Skeletal muscle satellite cell (primary cell): ENCODE data around the gene DNM1.
"Not testable (repeated sequence)": the region's sequence is repeated elsewhere in the genome, so short reads cannot be mapped to it uniquely, and the experiment has no call there.

Experiments used
- H3K27me3 ChIP-seq: 2 replicates; pipeline ENCODE4 v1.7.0; 2013; ENCODE audit warnings: low read length; ENCODE audit not compliant: control insufficient read depth, insufficient read depth
- H3K36me3 ChIP-seq: 2 replicates; pipeline ENCODE4 v1.7.0; 2013; ENCODE audit warnings: mild to moderate bottlenecking, control low read depth, low read length; ENCODE audit not compliant: insufficient read depth
- H3K4me1 ChIP-seq: 2 replicates; pipeline ENCODE4 v1.7.0; 2013; ENCODE audit warnings: low read length; ENCODE audit not compliant: control insufficient read depth, insufficient read depth
- H3K4me2 ChIP-seq: 2 replicates; pipeline ENCODE4 v1.7.0; 2013; ENCODE audit warnings: mild to moderate bottlenecking, low read length
- H3K4me3 ChIP-seq: 2 replicates; pipeline ENCODE4 v1.7.0; 2013; ENCODE audit warnings: low read length
- H3K9ac ChIP-seq: 2 replicates; pipeline ENCODE4 v1.7.0; 2013; ENCODE audit warnings: mild to moderate bottlenecking, low read depth, low read length, moderate library complexity
- H3K9me3 ChIP-seq: replicated peaks from 2 replicates; pipeline ENCODE4 v1.7.0; 2013; ENCODE audit warnings: mild to moderate bottlenecking, control low read depth, low read length

Gene DNM1

DNA sequence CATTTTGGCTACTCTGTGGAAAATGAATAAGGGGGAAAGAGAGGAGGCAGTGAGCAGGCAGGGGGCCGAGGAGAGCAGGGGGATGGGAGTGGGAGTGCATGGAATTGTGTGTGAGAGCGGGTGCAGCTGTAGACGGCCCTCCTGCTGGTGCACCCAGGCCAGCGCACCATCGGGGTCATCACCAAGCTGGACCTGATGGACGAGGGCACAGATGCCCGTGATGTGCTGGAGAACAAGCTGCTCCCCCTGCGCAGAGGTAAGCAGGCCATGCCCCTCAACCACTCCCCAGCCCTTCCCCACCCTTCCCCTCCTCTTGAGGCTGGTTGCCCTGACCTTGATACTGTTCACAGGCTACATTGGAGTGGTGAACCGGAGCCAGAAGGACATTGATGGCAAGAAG is 16.7 kb downstream of the DNM1 start:
- Histone ChIP-seq H3K4me1 (peaks cover 27% of the 10 kb centered on the region), H3K4me2 (no peak overlapping the region), H3K27me3 (peaks cover 3% of the 10 kb centered on the region), H3K9ac (no peak overlapping the region), H3K4me3 (no peak overlapping the region), H3K36me3 (no peaks in the 10 kb centered on the region), H3K9me3 (no peaks in the 10 kb centered on the region)

DNA sequence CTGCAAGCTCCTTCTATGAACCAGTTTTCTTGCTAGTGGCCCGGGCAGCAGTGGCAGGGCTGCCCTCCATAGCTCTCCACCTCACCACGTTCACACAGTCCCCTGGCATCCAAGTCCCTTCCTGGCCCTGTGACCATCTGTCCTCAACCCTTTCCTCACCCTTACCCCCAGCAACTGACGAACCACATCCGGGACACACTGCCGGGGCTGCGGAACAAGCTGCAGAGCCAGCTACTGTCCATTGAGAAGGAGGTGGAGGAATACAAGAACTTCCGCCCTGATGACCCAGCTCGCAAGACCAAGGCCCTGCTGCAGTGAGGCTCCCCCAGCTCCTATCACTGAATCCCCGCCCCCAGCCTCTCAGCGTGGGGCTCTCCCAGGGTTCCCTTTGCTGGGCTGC is 18.8 kb downstream of the DNM1 start:
- Histone ChIP-seq H3K4me3 (no peak overlapping the region), H3K9me3 (no peaks in the 10 kb centered on the region), H3K4me1 (peaks cover 12% of the 10 kb centered on the region), H3K36me3 (no peaks in the 10 kb centered on the region), H3K27me3 (peaks cover 18% of the 10 kb centered on the region), H3K9ac (no peak overlapping the region), H3K4me2 (no peak overlapping the region)

DNA sequence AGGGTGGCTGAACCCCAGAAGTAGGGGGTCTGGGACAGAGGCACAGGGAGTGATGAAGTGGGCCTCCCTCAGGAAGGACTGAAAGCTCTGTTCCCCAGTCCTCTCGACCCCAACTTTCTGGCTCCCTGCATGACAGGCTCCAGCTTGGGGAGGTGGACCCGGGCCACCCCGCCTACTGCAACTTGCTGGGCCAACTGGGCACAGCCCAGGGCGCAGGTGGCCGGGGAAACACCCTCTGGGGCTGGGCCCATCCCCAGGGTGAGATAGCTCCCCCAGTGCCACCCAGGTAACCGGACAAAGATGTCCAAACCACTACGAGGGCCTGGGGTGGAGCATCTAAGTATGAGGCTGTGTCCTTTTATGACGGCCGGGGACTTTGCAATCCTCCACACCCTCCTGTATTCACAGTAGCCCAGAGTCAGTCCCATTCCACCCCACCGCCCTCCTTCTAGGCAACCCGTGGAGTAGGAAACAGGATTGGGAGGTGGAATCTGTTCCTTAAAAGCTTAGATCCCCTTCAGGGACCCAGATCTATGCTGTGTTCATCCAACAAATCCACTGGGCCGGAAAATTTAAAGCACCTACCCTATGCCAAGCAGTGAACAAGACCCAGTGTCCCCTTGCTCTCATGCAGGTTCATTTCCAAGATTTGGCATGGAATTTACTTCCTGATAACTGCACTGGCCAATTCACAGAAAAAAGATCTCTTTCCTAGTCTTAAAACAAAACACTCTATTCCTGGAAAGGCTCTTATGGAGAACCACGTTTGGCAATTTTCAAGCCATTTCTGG is 19.9 kb downstream of the DNM1 start:
- H3K9me3 ChIP-seq = no peaks in the 10 kb centered on the region
- H3K27me3 ChIP-seq = peaks cover 18% of the 10 kb centered on the region
- H3K4me2 ChIP-seq = no peak overlapping the region
- no peak overlapping the region for H3K9ac ChIP-seq
- H3K4me1 ChIP-seq = peaks cover 10% of the 10 kb centered on the region
- H3K36me3 ChIP-seq = no peaks in the 10 kb centered on the region
- H3K4me3 ChIP-seq = no peak overlapping the region

DNA sequence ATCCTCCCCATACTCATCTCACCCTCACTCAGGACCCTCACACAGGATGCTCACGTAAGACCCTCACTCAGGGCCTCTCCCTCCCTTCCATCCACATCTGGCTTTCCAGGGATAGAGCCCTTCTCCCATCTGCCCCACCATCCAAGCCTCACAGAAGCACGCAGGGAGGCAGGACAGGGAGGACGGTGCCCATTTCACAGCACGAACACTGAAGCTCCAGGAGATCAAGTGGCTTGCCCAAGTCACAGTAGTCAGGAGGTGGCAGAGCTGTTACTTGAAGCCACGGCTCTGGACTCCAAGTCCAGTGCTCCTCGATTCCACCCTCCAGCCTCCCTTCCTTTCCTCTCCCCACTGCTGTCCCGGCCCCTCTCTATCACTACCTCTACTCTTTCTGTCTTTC is 21.7 kb downstream of the DNM1 start:
- Histone ChIP-seq H3K27me3 (peaks cover 18% of the 10 kb centered on the region), H3K36me3 (no peaks in the 10 kb centered on the region), H3K4me3 (no peak overlapping the region), H3K4me2 (no peak overlapping the region), H3K9me3 (no peaks in the 10 kb centered on the region), H3K9ac (no peak overlapping the region), H3K4me1 (no peaks in the 10 kb centered on the region)

DNA sequence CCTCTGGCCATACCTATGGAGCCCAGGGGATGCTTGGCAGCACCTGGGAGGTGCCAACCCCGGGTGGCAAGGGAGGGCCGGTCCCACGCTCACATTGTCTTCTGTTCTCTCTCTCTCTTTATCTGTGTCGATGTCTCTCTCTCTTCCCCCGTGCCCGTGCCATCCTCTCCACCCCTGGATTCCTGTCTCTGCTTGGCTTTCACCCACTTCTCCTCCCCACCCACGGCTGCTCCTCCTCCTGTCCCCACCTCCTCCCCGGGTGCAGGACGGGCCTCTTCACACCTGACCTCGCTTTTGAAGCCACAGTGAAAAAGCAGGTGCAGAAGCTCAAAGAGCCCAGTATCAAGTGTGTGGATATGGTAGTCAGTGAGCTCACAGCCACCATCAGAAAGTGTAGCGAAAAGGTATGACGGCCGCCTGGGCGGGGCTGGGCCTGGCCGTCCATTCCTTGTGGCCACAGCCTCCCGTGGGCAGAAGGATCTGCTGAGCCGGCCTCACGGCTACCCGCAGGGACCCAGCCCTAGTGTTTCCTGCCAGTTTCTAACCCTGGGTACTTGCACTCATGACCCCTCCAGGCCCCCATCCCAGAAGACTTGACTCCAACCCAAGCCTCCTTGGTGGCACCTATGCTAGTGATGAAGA is 22.7 kb downstream of the DNM1 start:
- Histone ChIP-seq H3K27me3 (peaks cover 18% of the 10 kb centered on the region), H3K9me3 (no peaks in the 10 kb centered on the region), H3K9ac (no peak overlapping the region), H3K4me3 (no peak overlapping the region), H3K36me3 (no peaks in the 10 kb centered on the region), H3K4me1 (no peaks in the 10 kb centered on the region), H3K4me2 (no peak overlapping the region)

DNA sequence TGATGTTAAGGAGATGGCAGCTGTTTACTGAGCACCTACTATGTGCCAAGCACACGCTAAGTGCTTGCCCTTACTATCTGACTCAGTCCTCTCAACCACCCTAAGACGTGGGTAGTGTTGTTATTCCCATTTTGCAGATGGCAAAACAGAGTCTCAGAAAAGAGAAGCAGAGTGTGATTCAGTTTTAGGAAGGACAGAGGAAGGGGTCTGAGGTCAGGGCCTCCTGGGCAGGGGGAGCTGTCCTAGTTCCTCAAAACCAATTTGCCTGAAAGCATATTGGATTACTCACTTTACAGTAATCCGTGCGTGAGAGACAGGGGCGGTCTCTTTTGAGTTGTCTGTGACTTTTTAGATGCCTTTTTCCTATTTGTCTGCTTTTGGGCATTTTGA is 23.2 kb downstream of the DNM1 start:
- Histone ChIP-seq H3K9me3 (no peaks in the 10 kb centered on the region), H3K4me3 (no peak overlapping the region), H3K36me3 (no peaks in the 10 kb centered on the region), H3K4me1 (no peaks in the 10 kb centered on the region), H3K4me2 (no peak overlapping the region), H3K27me3 (peaks cover 20% of the 10 kb centered on the region), H3K9ac (no peak overlapping the region)

DNA sequence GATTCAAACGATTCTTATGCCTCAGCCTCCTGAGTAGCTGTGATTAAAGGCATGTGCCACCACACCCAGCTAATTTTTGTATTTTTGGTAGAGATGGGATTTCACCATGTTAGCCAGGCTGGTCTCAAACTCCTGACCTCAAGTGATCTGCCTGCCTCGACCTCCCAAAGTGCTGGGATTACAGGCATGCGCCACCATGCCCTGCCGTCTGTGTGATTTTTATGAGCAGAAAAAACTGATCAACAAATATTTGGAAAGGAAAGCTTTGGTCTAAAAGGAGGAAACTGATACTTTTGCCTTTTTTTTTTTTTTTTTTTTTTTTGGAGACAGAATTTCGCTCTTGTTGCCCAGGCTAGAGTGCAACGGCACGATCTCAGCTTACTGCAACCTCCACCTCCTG is 27.7 kb downstream of the DNM1 start:
- H3K4me3 ChIP-seq, H3K4me1 ChIP-seq, H3K4me2 ChIP-seq, H3K9ac ChIP-seq, H3K36me3 ChIP-seq, H3K9me3 ChIP-seq: not testable (repeated sequence)
- peaks cover 28% of the 10 kb centered on the region for H3K27me3 ChIP-seq

DNA sequence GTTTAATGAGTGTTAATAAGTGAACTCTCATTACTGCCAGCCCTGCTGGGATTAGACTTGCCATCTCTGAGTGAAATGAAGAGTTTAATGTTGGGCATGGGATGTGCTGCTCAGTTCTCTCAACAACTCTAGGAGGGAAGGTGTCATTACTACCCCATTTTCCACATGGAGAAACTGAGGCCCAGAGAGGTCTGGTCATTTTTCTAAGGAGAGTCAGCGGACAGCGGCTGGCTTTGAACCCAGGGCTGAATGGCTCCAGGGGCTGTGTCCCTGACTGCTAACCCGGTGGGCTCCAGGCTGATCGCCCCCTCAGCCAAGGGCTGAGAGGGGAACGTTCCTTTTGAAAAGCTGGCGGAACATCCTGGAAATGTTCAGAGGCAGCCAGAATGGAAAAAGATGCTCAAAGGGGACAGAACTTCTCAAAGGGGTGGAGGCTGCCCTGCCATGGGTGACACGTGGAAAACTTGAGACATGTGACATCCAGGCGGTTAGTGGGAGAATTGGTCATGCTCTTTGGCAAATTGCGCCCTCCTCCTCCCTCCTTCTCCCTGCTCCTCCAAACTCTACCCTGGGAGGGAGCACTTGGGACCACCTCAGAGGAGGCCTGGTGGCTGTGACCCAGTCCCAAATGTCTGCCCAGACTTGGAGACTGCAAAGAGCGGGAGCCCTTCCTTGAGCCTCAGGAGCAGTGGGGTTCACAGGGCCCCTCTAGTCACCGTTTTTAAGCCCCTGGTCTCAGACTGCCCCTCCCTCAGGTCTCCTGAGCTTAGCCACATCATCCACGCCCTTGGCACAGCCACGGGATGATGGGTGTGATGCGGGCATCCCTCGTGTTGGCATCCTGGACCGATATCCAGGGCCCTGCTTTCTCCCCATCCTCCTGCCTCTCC is 28.7 kb downstream of the DNM1 start:
- Histone ChIP-seq H3K9ac (no peak overlapping the region), H3K4me3 (no peak overlapping the region), H3K4me1 (no peaks in the 10 kb centered on the region), H3K9me3 (no peaks in the 10 kb centered on the region), H3K27me3 (peaks cover 23% of the 10 kb centered on the region), H3K36me3 (no peaks in the 10 kb centered on the region), H3K4me2 (no peak overlapping the region)

DNA sequence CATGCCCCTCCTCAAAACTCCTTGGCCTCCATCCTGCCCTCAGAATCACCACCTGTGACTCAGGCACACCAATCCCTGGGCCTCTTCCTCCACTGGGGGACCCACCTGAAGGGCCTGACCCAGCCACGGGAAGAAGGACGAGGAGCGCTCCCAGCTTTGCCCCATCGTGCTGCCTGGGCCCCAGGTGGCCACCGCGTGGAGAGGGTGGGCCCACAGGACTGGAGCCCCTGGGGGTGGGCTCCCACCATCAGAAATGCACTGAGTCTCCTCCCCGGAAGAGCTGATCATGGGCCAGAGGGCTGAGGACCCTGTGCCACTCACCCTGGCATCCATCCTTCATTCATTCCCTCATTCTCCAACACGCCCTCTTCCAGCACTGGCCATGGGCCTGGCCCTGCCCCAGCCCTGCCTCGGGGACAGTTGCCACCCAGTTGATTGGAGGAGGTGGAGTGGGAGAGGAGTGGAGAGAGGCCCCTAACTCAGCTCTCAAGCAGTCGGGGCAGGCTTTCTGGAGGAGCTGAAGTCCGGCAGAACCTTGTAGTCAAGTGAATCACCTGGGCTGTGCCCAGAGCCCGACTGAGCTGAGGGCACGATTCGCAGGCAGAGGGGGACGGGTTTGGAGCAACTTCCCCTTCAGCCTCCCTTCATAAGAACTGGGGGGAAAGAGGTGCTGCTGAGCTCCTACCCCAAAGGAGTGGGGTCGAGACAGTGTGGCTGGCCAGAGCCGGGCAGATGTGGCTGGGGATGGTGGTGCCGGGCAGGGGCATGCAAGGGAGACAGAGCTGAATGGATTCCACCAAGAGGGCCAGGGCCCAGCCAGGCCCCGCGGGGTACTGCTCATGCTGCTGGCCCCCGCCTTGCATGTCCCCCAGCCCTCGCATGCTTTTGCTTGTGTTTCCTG is 29.6 kb downstream of the DNM1 start:
- Histone ChIP-seq H3K9me3 (no peaks in the 10 kb centered on the region), H3K9ac (no peak overlapping the region), H3K4me2 (no peak overlapping the region), H3K27me3 (peaks cover 23% of the 10 kb centered on the region), H3K4me1 (no peaks in the 10 kb centered on the region), H3K36me3 (no peaks in the 10 kb centered on the region), H3K4me3 (no peak overlapping the region)

DNA sequence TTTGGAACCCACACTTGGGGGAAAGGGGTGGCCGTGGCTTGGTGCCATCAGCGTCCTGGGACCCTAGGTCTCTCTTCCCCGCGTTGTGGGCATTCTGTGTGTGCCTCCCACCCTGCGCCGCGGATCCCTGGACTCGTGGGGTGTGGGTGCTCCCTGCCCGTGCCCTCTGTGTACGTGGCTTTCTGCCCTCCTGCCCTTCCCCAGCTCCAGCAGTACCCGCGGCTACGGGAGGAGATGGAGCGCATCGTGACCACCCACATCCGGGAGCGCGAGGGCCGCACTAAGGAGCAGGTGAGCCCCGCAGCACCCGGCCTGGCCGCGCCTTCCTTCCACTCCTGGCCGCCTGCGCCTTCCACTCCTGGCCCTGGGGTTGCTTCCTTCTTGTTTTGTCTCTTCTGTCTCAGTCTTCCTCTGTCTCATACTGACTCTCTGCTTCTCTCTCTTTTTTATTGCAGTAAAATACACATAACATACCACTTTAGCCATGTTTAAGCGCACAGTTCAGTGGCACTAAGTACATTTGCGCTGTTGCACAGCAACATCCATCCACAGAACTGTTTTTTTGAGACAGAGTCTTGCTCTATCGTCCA is 30.7 kb downstream of the DNM1 start:
- no peaks in the 10 kb centered on the region for H3K9me3 ChIP-seq
- peaks cover 24% of the 10 kb centered on the region for H3K27me3 ChIP-seq
- H3K4me3 ChIP-seq = no peak overlapping the region
- H3K9ac ChIP-seq = no peak overlapping the region
- no peaks in the 10 kb centered on the region for H3K36me3 ChIP-seq
- no peaks in the 10 kb centered on the region for H3K4me1 ChIP-seq
- H3K4me2 ChIP-seq = no peak overlapping the region
